ENCODE results near the gene LMNTD2.
"Not testable (repeated sequence)": the region's sequence is repeated elsewhere in the genome, so short reads cannot be mapped to it uniquely, and the experiment has no call there.

Gene LMNTD2

DNA sequence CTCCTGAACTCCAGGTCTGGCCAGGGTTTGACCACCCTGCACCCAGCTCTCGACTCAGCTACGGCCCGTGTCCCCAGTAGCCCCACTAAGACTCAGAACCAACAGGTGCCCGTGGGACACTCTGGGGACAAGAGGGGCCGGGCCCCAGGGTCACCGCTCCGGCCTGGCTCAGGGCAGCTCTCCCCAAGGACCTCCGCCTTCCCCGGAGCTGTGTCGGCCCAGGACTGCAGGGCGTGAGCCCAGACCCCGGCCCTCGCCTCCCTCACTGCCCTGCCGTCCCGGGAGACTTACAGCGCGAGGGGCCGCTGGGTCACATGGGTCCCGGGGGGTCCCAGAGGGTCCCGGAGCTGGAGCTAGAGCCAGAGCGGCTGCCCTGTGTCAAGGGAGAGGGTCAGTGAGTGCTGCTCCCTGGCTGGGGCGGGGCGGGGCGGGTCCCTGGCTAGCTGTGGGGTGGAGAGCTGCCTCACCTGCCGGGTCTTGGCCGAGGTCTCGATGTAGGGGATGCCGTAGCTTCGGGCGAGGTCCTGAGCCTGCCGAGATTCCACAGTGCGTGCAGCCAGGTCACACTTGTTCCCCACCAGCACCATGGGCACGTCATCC lies 27.5 kb downstream of the LMNTD2 start:
- no peak for DNase-seq (ENCODE audit: low spot score)

GRCh38 chr11:532527-532985 lies 28.0 kb downstream of the LMNTD2 start:
- no peak for DNase-seq (ENCODE audit: low spot score)

DNA sequence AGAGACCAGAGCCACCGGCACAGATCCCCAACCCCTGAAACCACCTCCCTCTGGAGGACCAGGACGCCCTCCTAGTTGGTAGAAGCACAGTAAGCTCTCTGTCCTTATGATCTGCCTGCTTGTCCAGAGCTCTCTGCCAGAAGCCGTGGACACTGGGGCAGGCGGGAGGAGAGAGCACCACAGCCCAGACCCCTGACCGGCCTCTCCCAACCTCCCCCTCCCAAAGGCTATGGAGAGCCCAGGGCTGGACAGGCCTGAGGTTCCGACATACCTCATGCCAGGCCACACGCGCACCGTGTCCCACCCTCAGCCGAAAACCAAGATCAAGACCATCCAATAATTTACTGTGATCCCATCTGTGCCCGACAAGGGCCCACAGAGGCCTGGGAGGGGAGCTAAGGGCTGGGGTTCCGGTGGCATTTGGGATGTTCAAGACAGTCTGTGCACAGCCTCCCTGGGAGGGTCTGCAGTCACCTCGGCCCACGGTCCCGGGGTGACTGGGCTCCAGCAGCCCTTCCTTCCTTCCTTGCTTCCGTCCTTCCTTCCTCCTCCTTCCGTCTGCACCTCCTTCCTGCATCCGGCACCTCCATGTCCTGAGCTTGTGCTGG lies 28.5 kb downstream of the LMNTD2 start:
- DNase-seq (ENCODE audit: low spot score), result no peak

DNA sequence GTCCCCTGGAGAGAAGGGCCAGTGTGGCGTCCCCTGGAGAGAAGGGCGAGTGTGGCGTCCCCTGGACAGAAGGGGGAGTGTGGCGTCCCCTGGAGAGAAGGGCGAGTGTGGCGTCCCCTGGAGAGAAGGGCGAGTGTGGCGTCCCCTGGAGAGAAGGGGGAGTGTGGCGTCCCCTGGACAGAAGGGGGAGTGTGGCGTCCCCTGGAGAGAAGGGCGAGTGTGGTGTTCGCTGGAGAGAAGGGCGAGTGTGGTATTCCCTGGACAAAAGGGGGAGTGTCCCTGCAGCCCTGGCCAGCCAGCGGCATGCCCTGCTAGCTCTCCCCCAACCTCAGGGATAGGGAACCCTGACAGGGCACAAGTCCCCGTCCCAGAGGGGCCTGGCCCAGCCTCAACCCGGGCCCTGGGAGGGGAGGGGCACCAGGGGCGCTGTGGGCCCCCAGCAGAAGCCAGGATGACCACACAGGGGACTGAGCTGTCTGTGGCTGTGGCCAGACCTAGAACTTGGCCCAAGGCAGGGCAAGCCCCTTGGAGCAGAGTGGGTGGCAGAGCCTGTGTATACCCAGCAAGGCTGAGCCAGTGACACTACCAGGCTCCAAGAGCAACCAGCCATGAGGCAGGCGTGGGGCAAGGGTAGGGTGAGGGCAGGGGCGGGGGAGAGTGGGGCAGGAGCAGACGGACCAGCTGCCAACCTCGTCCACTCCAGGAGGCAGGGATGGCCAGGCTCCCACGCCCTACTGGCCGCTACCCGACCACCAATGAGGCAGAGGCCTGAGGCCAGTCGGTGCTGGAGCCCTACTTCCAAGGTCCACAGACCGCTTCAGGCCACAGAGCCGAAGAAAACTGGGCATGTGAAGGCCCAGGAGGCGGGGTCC lies 29.3 kb downstream of the LMNTD2 start:
- no peak for DNase-seq (ENCODE audit: low spot score)

GRCh38 chr11:529728-530411 lies 30.7 kb downstream of the LMNTD2 start:
- no peak for DNase-seq (ENCODE audit: low spot score)

DNA sequence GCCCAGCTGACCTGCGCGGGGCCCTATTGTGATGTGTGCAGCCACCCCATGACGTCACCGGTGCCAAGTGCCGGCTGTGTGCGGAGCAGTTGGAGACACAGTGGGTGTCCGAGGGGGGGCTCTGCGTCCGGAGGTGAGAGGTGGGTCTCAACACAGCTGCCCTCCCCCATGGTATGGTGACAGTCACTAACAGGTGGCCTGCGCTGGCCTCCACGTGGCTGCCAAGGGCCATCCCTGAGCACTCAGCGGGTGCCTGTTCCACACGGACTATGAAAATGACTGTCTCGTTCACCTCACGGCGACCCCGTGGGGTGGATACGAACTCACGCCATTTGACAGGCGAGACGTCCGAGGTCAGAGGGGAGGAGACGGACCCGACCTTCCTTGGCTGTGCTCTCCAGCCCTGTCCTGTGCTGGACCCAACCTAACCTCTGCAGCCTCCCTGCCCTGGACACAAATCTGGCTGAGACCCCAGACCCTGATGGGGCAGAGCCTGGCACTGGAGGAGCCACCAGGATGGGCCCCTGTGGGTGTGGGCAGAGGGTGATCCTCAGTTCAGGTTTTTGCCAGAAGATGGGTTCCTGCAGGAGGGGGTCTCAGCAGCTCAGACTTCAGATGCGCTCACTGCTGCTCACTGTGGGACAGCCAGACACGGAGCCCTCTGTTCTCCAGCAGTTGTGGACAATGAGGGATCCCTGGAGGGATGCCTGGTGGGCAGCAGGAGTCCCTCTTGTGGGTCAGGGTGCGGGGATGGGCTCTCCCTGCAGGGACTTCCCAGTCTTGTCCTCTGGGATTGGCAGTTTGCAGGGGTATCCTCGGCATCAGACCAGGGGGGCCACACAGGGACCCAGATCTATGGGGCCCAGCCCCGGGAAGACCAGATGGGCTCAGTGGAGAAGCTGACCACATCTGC lies 31.5 kb downstream of the LMNTD2 start:
- DNase-seq (ENCODE audit: low spot score), result no peak

DNA sequence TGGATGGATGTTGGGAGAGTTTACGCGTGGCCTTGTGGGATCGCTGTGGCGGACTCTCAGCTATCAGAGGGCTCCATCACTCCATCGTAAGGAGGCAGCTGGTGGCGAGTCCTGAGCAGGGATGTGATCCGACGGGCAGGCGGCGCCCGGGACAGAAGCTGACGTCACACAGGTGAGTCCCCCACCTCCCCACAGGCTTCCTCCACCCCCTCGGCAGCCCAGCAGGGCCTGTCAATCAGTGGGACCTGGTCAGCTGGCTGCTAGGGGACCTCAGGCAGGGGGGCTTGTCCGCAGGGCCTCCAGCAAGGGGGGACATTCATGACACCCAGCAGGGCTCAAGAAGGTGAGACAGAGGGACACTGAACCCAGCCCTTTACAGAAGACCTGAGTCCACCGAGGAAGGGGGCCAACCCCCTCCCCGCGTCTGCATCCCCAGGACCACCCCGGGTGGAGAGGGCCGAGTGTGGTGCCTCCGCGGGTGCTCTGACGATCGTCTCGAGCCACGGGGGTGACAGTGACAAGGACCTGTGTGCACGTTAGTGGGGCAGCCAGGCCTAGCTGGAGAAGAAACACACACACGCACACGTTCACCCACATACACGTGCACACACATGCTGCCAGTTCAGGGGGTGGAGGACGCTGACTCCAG lies 32.2 kb downstream of the LMNTD2 start:
- no peak for DNase-seq (ENCODE audit: low spot score)

DNA sequence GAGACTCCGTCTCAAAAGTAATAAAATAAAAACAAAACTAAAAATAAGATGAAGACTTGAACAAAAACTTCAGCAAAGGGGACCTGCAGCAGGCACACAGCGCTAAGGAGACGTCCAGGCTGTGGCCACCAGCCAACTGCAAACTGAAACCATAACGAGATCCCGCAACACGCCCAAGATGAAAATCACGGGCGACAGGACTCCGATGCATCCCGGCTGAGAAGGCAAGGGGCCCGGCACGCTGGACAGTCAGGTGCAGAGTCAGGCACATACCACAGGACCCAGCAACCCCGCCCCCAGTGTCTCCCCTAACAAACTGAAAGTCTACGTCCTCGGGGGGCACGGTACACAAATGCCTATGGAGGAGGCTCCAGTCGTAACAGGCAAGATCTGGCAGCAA lies 34.3 kb downstream of the LMNTD2 start:
- no peak for DNase-seq (ENCODE audit: low spot score)

- DNase-seq (ENCODE audit: low spot score), result no peak
These were observed 39.3 kb downstream of the LMNTD2 start for GRCh38 chr11:521177-521688.

GRCh38 chr11:520428-521176 lies 39.9 kb downstream of the LMNTD2 start:
- no peak for DNase-seq (ENCODE audit: low spot score)

GRCh38 chr11:518463-519202 lies 41.9 kb downstream of the LMNTD2 start:
- DNase-seq (ENCODE audit: low spot score), result peak; percentile 85

GRCh38 chr11:516918-517685 lies 43.4 kb downstream of the LMNTD2 start:
- not testable (repeated sequence) for DNase-seq (ENCODE audit: low spot score)

DNA sequence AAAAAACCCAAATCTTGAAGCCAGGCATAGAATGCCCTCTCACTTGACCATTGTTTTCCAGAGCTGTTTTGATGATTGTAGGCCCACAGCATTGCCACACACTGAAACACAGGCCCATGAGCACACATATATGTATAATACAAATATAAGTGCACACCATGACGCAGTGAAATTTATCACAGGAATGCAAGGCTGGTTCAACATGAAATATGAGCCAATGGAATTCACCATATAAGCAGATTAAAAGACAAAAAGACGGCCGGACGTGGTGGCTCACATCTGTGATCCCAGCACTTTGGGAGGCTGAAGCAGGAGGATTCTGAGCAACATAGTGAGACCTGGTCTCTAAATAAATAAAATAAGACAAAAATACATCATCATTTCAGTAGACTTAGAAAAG lies 44.1 kb downstream of the LMNTD2 start:
- DNase-seq (ENCODE audit: low spot score), result no peak

GRCh38 chr11:515131-515530 lies 45.4 kb downstream of the LMNTD2 start:
- no peak for DNase-seq (ENCODE audit: low spot score)

DNA sequence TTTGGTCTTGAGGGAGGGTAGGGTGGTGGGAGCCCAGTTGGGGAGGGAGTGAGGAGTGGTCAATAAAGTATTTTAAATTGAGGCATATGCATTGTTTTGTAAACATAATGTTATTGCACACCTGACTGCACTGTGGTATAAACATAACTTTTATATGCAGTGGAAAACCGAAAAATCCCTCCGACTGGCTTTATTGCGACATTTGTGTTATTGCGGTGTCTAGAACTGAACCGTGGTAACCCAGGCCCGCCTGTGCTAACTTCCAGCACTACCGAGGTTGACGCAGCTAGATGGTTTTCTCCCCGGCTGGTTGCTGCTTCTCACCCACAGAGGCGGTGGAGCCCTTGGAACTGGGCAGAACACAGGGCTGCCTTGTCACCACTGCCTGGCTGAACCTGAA lies 45.9 kb downstream of the LMNTD2 start:
- no peak for DNase-seq (ENCODE audit: low spot score)

GRCh38 chr11:512761-513595 lies 47.6 kb downstream of the LMNTD2 start:
- no peak for DNase-seq (ENCODE audit: low spot score)

DNA sequence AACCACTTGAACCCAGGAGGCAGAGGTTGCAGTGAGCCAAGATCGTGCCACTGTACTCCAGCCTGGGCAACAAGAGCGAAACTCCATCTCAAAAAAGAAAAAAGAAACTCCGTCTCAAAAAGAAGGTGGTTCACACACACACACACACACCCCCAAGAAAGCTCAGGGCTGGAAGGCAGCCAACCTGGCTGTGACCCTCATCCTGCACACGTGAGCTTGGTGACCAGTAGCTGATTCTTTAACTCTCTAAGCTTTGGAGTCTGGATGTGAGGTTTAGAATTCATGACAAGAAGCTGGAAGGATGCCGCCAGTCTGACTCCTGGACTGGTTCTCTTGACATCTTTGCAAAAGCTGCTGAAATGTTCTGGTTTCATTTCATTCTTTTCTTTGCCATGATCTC lies 51.6 kb downstream of the LMNTD2 start:
- DNase-seq (ENCODE audit: low spot score), result no peak

Data from CD4-positive, alpha-beta T cell treated with Interleukin-15 for 4 hours (primary cell).